Measurements from ENCODE around the gene APCDD1L. TPM values are rescaled to one million over a fixed set of nuclear protein-coding genes. Genes with fewer than 3 reads are reported as not detected.

The APCDD1L gene
- total and polyA plus RNA-seq, 9 donors: 0.08 to 0.62 TPM; not detected in 7

- no peaks in the 10 kb centered on the region for H3K9me3 ChIP-seq
- H3K4me1 ChIP-seq (ENCODE audit: insufficient read depth): no peaks in the 10 kb centered on the region
- no peaks in the 10 kb centered on the region for H3K36me3 ChIP-seq
- no peaks in the 10 kb centered on the region for H3K27me3 ChIP-seq
- no peak overlapping the region for H3K27ac ChIP-seq
- intact Hi-C loops (cut with DNase I): no loop called here
- H3K4me3 ChIP-seq: no peak overlapping the region
- no peak for DNase-seq
- TF ChIP-seq CTCF (IDR thresholded peaks at IDR 0.05) (no peak), EP300 (IDR thresholded peaks at IDR 0.05) (no peak), POLR2A (IDR thresholded peaks at IDR 0.05) (no peak)
- WGBS, 3 donors: 81 to 91% (median 90%) methylated on average over 5 of the region's 5 CpGs
These were observed 75.0 kb downstream of the APCDD1L start for GRCh38 chr20:58440021-58440767.

- intact Hi-C loops (cut with DNase I): no loop called here
- TF ChIP-seq CTCF (IDR thresholded peaks at IDR 0.05) (no peak), EP300 (IDR thresholded peaks at IDR 0.05) (no peak), POLR2A (IDR thresholded peaks at IDR 0.05) (no peak)
- Histone ChIP-seq H3K27me3 (no peaks in the 10 kb centered on the region), H3K9me3 (no peaks in the 10 kb centered on the region), H3K27ac (no peak overlapping the region), H3K4me1 (ENCODE audit: insufficient read depth) (peaks cover 1% of the 10 kb centered on the region), H3K4me3 (no peak overlapping the region), H3K36me3 (no peaks in the 10 kb centered on the region)
- no peak for DNase-seq
- 83 to 85% (median 85%) methylated on average over 5 of the region's 5 CpGs for WGBS, 3 donors
These were observed 76.0 kb downstream of the APCDD1L start for GRCh38 chr20:58438970-58439808.

DNA sequence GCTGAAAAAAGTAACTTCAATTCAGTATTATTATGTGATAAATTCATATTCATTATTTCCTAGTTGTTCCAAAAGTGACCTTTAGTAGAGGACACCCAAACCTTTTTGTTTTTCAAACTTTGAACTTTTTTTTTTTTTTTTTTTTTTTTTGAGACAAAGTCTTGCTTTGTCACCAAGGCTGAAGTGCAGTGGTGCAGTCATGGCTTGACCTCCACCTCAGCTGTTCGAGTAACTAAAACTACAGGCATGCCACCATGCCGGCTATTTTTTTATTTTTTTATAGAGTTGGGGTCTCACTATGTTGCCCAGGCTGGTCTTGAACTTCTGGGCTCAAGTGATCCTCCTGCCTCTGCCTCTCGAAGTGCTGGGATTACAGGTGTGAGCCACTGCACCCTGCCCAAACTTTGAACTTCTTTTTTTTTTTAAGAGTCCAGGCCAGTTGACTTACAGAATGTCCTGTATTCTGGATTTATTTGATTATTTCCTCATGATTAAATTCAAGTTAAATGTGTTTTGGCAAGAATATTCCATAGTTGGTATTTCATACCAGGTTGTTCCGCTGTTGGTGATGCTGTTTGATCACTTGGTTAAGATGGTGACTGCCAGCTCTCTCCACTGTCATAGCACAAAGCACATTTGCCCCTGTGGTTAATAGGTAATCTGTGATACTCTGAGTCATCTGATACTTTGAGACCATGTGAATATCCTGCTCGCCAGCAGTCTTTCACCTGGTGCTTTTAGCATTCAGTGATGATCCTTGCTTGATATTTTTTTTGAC, 78.1 kb downstream of the APCDD1L start:
- TF ChIP-seq POLR2A (IDR thresholded peaks at IDR 0.05) (no peak), EP300 (IDR thresholded peaks at IDR 0.05) (no peak), CTCF (IDR thresholded peaks at IDR 0.05) (no peak)
- no peak overlapping the region for H3K27ac ChIP-seq
- peaks cover 11% of the 10 kb centered on the region for H3K4me1 ChIP-seq (ENCODE audit: insufficient read depth)
- H3K4me3 ChIP-seq: no peak overlapping the region
- no peaks in the 10 kb centered on the region for H3K36me3 ChIP-seq
- intact Hi-C loops (cut with DNase I): no loop called here
- H3K27me3 ChIP-seq: no peaks in the 10 kb centered on the region
- no peaks in the 10 kb centered on the region for H3K9me3 ChIP-seq
- DNase-seq: no peak
- 96 to 98% (median 96%) methylated on average over 5 of the region's 5 CpGs for WGBS, 3 donors

GRCh38 chr20:58435237-58435636, 80.0 kb downstream of the APCDD1L start:
- intact Hi-C loops (cut with DNase I): no loop called here
- Histone ChIP-seq H3K4me3 (no peak overlapping the region), H3K36me3 (no peaks in the 10 kb centered on the region), H3K27ac (no peak overlapping the region), H3K27me3 (no peaks in the 10 kb centered on the region), H3K4me1 (ENCODE audit: insufficient read depth) (peaks cover 16% of the 10 kb centered on the region), H3K9me3 (no peaks in the 10 kb centered on the region)
- no peak for DNase-seq
- TF ChIP-seq EP300 (IDR thresholded peaks at IDR 0.05) (no peak), CTCF (IDR thresholded peaks at IDR 0.05) (no peak), POLR2A (IDR thresholded peaks at IDR 0.05) (no peak)
- WGBS, 3 donors: 89 to 96% (median 91%) methylated on average over 6 of the region's 6 CpGs
